OCI-LY7 (cell line): ENCODE results near the gene DKK3. TPM values are rescaled to one million over a fixed set of nuclear protein-coding genes. Genes with fewer than 3 reads are reported as not detected.

Experiments
- BruUV-seq: library from RNA; stranded (reverse); fragments of 400-500 nt; replicated peaks from 2 replicates; lab custom pipeline; 2021; lab: Mats Ljungman, UMichigan
- CTCF ChIA-PET: fragments of 300-600 bp; sonication (Branson Sonifier 250); formaldehyde crosslinking; loops from one replicate; lab custom pipeline; 2022; ENCODE audit warnings: antibody characterized with exemption; ENCODE audit not compliant: unreplicated experiment; lab: Charles Lee
- POLR2A ChIA-PET: fragments of 300-600 bp; sonication (Branson Sonifier 250); formaldehyde crosslinking; loops from one replicate; lab custom pipeline; 2022; ENCODE audit warnings: antibody characterized with exemption; lab: Charles Lee
- DNase-seq: peaks from one replicate; pipeline ENCODE4 v3.0.0-alpha.2; 2015; ENCODE audit warnings: low spot score
- H2AFZ ChIP-seq: fragments of 200-600 bp; sonication (generic), shearing (Covaris generic); 2 replicates; pipeline ENCODE4 v1.6.1; 2014; ENCODE audit warnings: mild to moderate bottlenecking, antibody characterized with exemption, low read length, moderate library complexity
- H3K27ac ChIP-seq: fragments of 200-600 bp; sonication (generic); 2 replicates; pipeline ENCODE4 v1.5.1; 2014; ENCODE audit warnings: mixed run types, low read depth, mild to moderate bottlenecking, moderate library complexity, low read length, inconsistent platforms; ENCODE audit not compliant: poor library complexity, severe bottlenecking
- H3K36me3 ChIP-seq: fragments of 200-600 bp; sonication (generic); 2 replicates; pipeline ENCODE4 v1.6.1; 2014; ENCODE audit warnings: mild to moderate bottlenecking, antibody characterized with exemption, low read length, moderate library complexity, mixed read lengths; ENCODE audit not compliant: insufficient read depth
- H3K4me1 ChIP-seq: fragments of 200-600 bp; sonication (generic); 2 replicates; pipeline ENCODE4 v1.5.1; 2014; ENCODE audit warnings: mild to moderate bottlenecking, low read length; ENCODE audit not compliant: insufficient read depth, poor library complexity, severe bottlenecking
- H3K4me2 ChIP-seq: fragments of 200-600 bp; sonication (generic); 2 replicates; pipeline ENCODE4 v1.6.1; 2014; ENCODE audit warnings: mild to moderate bottlenecking, low read length
- H3K4me3 ChIP-seq: fragments of 200-600 bp; sonication (generic); 2 replicates; pipeline ENCODE4 v1.5.1; 2014; ENCODE audit warnings: mild to moderate bottlenecking, low read depth, low read length; ENCODE audit not compliant: poor library complexity, severe bottlenecking
- H3K79me2 ChIP-seq: fragments of 200-600 bp; sonication (generic); 2 replicates; pipeline ENCODE4 v1.6.1; 2016; ENCODE audit warnings: low read depth, mild to moderate bottlenecking, low read length, moderate library complexity, mixed read lengths; ENCODE audit not compliant: insufficient read depth
- H3K9me2 ChIP-seq: fragments of 200-600 bp; sonication (generic); 2 replicates; pipeline ENCODE4 v1.6.1; 2016; ENCODE audit warnings: mild to moderate bottlenecking, low read length, mixed read lengths; ENCODE audit not compliant: insufficient read depth
- H3K9me3 ChIP-seq: fragments of 200-600 bp; sonication (generic); 2 replicates; pipeline ENCODE4 v1.6.1; 2014; ENCODE audit warnings: mild to moderate bottlenecking, mixed run types, low read length, mixed read lengths
- H4K20me1 ChIP-seq: fragments of 200-600 bp; sonication (generic); 2 replicates; pipeline ENCODE4 v1.6.1; 2014; ENCODE audit warnings: mild to moderate bottlenecking, antibody characterized with exemption, low read length, moderate library complexity, mixed read lengths; ENCODE audit not compliant: insufficient read depth
- EZH2phosphoT487 ChIP-seq: fragments of 200-600 bp; sonication (generic); IDR thresholded peaks from 2 replicates; pipeline ENCODE4 v1.6.1; 2018; ENCODE audit warnings: low read depth, borderline replicate concordance, mild to moderate bottlenecking, mixed run types, antibody characterized with exemption, low read length, moderate library complexity, mixed read lengths
- intact Hi-C: fragments of 100-400 bp; cut with micrococcal nuclease; formaldehyde crosslinking; loops from one replicate; pipeline ENCODE4 v1.10.0; 2022; ENCODE audit not compliant: unreplicated experiment
- total RNA-seq, 2 experiments: library from RNA; depleted of rRNA in 1 of 2; stranded (reverse); fragments of >200 nt in 1 of 2; shearing (Covaris generic) in 1 of 2; gene quantifications; 2 replicates each; pipeline ENCODE4 v1.2.3, GENCODE V29; 2014 to 2022
- TF ChIP-seq, protein P1 (sequence below): fragments of 200-600 bp; sonication (generic); conservative IDR thresholded peaks from 2 replicates; pipeline ENCODE4 v1.5.1; 2014; ENCODE audit warnings: mild to moderate bottlenecking, antibody characterized with exemption, low read length, moderate library complexity, mixed read lengths

DKK3 gene
- total RNA-seq, 2 experiments from 2014 or later: not detected

DNA sequence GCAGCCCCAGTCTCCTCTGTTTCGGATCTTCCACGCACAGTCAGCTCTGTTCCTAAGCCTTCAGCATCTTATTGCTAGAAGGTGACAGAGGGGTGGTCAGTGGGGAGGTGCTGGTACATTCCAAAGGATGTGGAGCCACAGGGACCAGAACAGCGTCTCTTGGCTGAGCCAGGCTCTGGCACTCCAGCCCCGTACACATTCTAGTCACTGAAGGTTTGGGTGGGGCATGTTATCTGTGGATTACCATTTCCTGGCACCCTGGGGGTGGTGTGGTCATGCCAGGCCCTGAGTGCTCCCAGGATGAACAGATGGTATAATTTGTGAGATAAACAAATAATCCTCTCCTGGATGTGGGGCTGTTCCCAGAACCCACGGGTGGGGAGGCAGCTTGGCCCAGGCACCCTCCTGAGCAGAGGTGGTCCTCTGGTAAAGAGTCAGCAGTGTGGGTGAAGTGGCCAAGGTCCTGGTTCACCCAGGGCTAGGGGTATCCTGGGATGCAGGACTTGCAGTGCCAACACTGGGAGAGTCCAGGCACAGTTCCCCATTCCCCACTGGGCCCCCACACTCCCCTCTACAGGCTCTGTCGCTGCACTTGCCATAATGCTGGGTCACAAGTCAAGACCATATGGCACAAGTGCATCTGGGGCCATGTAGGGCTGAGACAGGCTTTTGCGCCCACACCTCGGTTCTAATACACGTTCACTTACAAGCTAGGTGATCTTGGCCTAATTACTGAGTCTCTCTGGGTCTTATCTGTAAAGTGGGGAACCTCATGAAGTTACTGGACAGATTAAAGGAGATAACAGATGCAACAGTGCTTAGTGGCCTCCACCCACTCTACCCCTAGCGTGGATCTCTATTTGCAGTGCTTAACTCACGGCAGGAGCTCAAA is 33.0 kb downstream of the DKK3 start:
- DNase-seq: no peak
- TF ChIP-seq, protein P1, sequence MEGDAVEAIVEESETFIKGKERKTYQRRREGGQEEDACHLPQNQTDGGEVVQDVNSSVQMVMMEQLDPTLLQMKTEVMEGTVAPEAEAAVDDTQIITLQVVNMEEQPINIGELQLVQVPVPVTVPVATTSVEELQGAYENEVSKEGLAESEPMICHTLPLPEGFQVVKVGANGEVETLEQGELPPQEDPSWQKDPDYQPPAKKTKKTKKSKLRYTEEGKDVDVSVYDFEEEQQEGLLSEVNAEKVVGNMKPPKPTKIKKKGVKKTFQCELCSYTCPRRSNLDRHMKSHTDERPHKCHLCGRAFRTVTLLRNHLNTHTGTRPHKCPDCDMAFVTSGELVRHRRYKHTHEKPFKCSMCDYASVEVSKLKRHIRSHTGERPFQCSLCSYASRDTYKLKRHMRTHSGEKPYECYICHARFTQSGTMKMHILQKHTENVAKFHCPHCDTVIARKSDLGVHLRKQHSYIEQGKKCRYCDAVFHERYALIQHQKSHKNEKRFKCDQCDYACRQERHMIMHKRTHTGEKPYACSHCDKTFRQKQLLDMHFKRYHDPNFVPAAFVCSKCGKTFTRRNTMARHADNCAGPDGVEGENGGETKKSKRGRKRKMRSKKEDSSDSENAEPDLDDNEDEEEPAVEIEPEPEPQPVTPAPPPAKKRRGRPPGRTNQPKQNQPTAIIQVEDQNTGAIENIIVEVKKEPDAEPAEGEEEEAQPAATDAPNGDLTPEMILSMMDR: no peak
- no peak for TF ChIP-seq EZH2phosphoT487
- intact Hi-C loops: no loop called here
- no peak overlapping the region for H3K27ac ChIP-seq
- no peaks in the 10 kb centered on the region for H3K36me3 ChIP-seq
- ChIA-PET CTCF (no interaction called here), POLR2A (no interaction called here)
- H2AFZ ChIP-seq: no peak overlapping the region
- no peaks in the 10 kb centered on the region for H4K20me1 ChIP-seq
- H3K9me3 ChIP-seq: no peaks in the 10 kb centered on the region
- H3K4me2 ChIP-seq: no peak overlapping the region
- no peaks in the 10 kb centered on the region for H3K4me1 ChIP-seq
- no peaks in the 10 kb centered on the region for H3K79me2 ChIP-seq
- H3K4me3 ChIP-seq: no peak overlapping the region
- no TSS peak for BruUV-seq
- no peaks in the 10 kb centered on the region for H3K9me2 ChIP-seq

DNA sequence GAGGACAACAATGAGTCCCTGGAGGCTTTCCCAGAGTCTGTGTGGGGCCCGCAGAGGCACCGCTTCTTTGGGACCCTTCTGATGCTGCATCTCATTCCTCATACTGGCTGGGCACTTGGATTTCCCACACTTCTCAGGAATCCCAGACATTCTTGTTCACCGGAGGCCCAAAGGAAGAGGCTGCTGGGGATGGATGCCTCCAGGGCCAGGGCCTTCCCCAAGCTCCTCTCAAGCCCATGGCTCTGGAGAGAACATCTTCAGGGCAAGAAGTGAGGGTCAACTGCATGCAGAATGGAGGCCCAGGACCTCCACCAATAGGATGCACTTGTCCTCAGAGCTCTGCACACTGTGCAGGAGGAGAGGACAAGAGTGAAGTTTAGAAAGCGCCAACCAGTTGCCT is 34.6 kb downstream of the DKK3 start:
- CTCF ChIA-PET: no interaction called here
- H3K9me3 ChIP-seq: no peaks in the 10 kb centered on the region
- H3K79me2 ChIP-seq: no peaks in the 10 kb centered on the region
- H3K27ac ChIP-seq: no peak overlapping the region
- no peaks in the 10 kb centered on the region for H3K4me1 ChIP-seq
- TF ChIP-seq EZH2phosphoT487: no peak
- TF ChIP-seq, protein P1: no peak
- no TSS peak for BruUV-seq
- H3K9me2 ChIP-seq: no peaks in the 10 kb centered on the region
- no peaks in the 10 kb centered on the region for H4K20me1 ChIP-seq
- no peak overlapping the region for H3K4me3 ChIP-seq
- DNase-seq: no peak
- POLR2A ChIA-PET: no interaction called here
- H2AFZ ChIP-seq: no peak overlapping the region
- intact Hi-C loops: no loop called here
- H3K36me3 ChIP-seq: no peaks in the 10 kb centered on the region
- no peak overlapping the region for H3K4me2 ChIP-seq

DNA sequence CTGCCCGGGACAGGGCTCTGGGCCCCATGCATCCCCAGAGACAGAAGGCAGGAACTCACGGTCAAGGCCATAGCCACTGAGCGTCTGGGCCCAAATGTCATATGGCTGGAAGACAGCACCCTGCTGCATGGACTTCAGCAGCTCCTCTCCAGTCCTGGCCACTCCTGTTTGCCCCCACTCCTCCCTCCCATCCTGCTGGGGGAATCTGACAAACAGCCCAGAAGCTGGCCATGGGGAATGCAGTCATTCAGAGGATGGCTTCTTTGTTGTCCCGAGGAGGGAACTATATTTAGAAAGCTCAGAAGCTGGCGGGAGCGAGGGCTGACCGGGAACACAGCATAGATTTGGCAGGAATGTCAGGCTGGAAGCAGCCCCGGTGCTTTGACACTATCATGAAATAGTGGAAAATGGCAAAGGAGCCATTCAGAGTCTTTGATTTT is 35.0 kb downstream of the DKK3 start:
- BruUV-seq: no TSS peak
- no peak overlapping the region for H3K4me2 ChIP-seq
- no peaks in the 10 kb centered on the region for H3K36me3 ChIP-seq
- H3K4me3 ChIP-seq: no peak overlapping the region
- no peak for TF ChIP-seq EZH2phosphoT487
- TF ChIP-seq, protein P1: no peak
- intact Hi-C loops: no loop called here
- H2AFZ ChIP-seq: no peak overlapping the region
- H3K9me3 ChIP-seq: no peaks in the 10 kb centered on the region
- POLR2A ChIA-PET: no interaction called here
- H3K4me1 ChIP-seq: no peaks in the 10 kb centered on the region
- H3K79me2 ChIP-seq: no peaks in the 10 kb centered on the region
- no peak for DNase-seq
- CTCF ChIA-PET: no interaction called here
- H3K27ac ChIP-seq: no peak overlapping the region
- no peaks in the 10 kb centered on the region for H3K9me2 ChIP-seq
- no peaks in the 10 kb centered on the region for H4K20me1 ChIP-seq
